Measurements from ENCODE around the gene PLK2.
A peak's percentile ranks its signal among the peaks of the same experiment; 100 is the strongest.

Gene PLK2

DNA sequence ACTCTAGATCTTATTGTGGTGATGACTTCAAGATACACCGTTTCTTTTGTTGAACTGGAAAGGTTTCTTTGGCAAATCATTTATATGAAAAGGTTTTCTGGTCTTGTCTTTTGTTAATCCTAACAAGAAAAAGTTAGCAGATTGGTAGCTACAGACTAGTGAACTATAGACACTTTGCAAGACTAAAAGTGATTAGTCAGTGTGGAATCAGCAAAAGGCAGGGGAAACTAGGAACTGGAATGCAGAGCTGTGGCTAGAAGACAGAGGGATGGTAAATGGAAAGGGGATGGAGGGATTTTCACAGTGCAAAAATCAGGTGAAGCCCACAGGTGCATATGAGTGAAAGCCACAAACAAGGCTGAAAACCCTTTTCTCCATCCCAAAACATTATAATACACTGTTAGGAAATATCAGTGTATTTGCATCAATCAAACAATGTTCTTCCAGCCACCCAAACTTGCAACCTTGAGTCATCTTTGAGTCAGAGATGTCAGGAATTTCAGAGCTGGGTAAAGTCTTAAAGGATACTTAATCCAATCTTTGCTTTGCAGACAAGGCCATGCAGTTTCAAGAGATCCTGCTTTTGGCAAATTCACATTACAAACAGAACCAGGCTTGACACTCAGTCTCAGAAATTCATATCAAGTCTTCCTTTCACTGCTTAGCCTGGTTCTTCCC is 52.7 kb downstream of the PLK2 start:
- no peak overlapping the region for H3K4me3 ChIP-seq (ENCODE audit: severe bottlenecking)
- peaks cover 61% of the 10 kb centered on the region for H3K4me1 ChIP-seq (ENCODE audit: insufficient read depth, poor library complexity, severe bottlenecking)
- peak; percentile 76 for ATAC-seq (ENCODE audit: low read depth)
- peak overlapping the region; percentile 66 for H3K27ac ChIP-seq (ENCODE audit: poor library complexity, severe bottlenecking)
- no peak for DNase-seq (ENCODE audit: low spot score)
- TF ChIP-seq, protein P1, sequence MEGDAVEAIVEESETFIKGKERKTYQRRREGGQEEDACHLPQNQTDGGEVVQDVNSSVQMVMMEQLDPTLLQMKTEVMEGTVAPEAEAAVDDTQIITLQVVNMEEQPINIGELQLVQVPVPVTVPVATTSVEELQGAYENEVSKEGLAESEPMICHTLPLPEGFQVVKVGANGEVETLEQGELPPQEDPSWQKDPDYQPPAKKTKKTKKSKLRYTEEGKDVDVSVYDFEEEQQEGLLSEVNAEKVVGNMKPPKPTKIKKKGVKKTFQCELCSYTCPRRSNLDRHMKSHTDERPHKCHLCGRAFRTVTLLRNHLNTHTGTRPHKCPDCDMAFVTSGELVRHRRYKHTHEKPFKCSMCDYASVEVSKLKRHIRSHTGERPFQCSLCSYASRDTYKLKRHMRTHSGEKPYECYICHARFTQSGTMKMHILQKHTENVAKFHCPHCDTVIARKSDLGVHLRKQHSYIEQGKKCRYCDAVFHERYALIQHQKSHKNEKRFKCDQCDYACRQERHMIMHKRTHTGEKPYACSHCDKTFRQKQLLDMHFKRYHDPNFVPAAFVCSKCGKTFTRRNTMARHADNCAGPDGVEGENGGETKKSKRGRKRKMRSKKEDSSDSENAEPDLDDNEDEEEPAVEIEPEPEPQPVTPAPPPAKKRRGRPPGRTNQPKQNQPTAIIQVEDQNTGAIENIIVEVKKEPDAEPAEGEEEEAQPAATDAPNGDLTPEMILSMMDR (IDR thresholded peaks at IDR 0.05; ENCODE audit: poor library complexity, severe bottlenecking), result no peak
- H3K27me3 ChIP-seq (ENCODE audit: insufficient read depth, poor library complexity, severe bottlenecking), result no peaks in the 10 kb centered on the region
- H3K36me3 ChIP-seq (ENCODE audit: low read depth), result no peaks in the 10 kb centered on the region
- no peaks in the 10 kb centered on the region for H3K9me3 ChIP-seq (ENCODE audit: severe bottlenecking)

- no peak for DNase-seq (ENCODE audit: low spot score)
- no peaks in the 10 kb centered on the region for H3K27me3 ChIP-seq (ENCODE audit: insufficient read depth, poor library complexity, severe bottlenecking)
- no peaks in the 10 kb centered on the region for H3K9me3 ChIP-seq (ENCODE audit: severe bottlenecking)
- TF ChIP-seq, protein P1 (IDR thresholded peaks at IDR 0.05; ENCODE audit: poor library complexity, severe bottlenecking), result no peak
- no peak for ATAC-seq (ENCODE audit: low read depth)
- H3K27ac ChIP-seq (ENCODE audit: poor library complexity, severe bottlenecking), result peak overlapping the region; percentile 66
- no peak overlapping the region for H3K4me3 ChIP-seq (ENCODE audit: severe bottlenecking)
- peaks cover 61% of the 10 kb centered on the region for H3K4me1 ChIP-seq (ENCODE audit: insufficient read depth, poor library complexity, severe bottlenecking)
- H3K36me3 ChIP-seq (ENCODE audit: low read depth), result no peaks in the 10 kb centered on the region
These were observed 53.5 kb downstream of the PLK2 start for GRCh38 chr5:58406394-58406793.

DNA sequence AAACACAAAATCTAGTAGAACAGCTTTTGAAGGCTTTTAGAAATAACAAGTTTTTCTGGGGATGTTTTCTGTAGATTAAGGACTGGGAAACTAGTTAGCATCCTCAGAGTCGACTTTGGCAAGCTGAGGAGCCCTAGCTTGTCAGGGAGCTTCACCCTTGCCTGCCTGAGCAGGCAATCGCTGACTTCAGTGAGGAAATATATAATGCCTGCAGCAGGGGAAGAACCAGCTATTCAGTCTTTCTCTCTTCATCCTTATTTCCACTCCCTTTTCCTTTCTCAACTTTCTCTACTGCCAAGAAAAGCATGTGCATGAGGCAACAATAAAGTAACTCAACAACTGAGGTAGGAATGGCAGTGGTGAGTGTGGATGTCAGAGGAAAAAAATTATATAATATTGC is 54.7 kb downstream of the PLK2 start:
- Histone ChIP-seq H3K9me3 (ENCODE audit: severe bottlenecking) (no peaks in the 10 kb centered on the region), H3K4me1 (ENCODE audit: insufficient read depth, poor library complexity, severe bottlenecking) (peaks cover 49% of the 10 kb centered on the region), H3K27me3 (ENCODE audit: insufficient read depth, poor library complexity, severe bottlenecking) (no peaks in the 10 kb centered on the region), H3K36me3 (ENCODE audit: low read depth) (no peaks in the 10 kb centered on the region), H3K4me3 (ENCODE audit: severe bottlenecking) (no peak overlapping the region), H3K27ac (ENCODE audit: poor library complexity, severe bottlenecking) (peak overlapping the region; percentile 66)
- no peak for DNase-seq (ENCODE audit: low spot score)
- ATAC-seq (ENCODE audit: low read depth), result no peak
- TF ChIP-seq, protein P1 (IDR thresholded peaks at IDR 0.05; ENCODE audit: poor library complexity, severe bottlenecking), result no peak

GRCh38 chr5:58404734-58405133 is 55.2 kb downstream of the PLK2 start:
- TF ChIP-seq, protein P1 (IDR thresholded peaks at IDR 0.05; ENCODE audit: poor library complexity, severe bottlenecking), result no peak
- Histone ChIP-seq H3K27me3 (ENCODE audit: insufficient read depth, poor library complexity, severe bottlenecking) (no peaks in the 10 kb centered on the region), H3K27ac (ENCODE audit: poor library complexity, severe bottlenecking) (peak overlapping the region; percentile 66), H3K9me3 (ENCODE audit: severe bottlenecking) (no peaks in the 10 kb centered on the region), H3K4me1 (ENCODE audit: insufficient read depth, poor library complexity, severe bottlenecking) (peaks cover 46% of the 10 kb centered on the region), H3K36me3 (ENCODE audit: low read depth) (no peaks in the 10 kb centered on the region), H3K4me3 (ENCODE audit: severe bottlenecking) (no peak overlapping the region)
- DNase-seq (ENCODE audit: low spot score) (no peak), ATAC-seq (ENCODE audit: low read depth) (0 out of 3 replicates have a peak, but pooled peaks have one; percentile 8)
